HG03439 (cell line): ENCODE measurements around the gene CERS6.
"Not testable (repeated sequence)": the region's sequence is repeated elsewhere in the genome, so short reads cannot be mapped to it uniquely, and the experiment has no call there.

Source experiments
- ATAC-seq: cut with Tn5 transposase; IDR thresholded peaks from one replicate; pipeline ENCODE4 v1.9.1; 2021; ENCODE audit warnings: mild to moderate bottlenecking, moderate library complexity; ENCODE audit not compliant: unreplicated experiment

CERS6 gene

DNA sequence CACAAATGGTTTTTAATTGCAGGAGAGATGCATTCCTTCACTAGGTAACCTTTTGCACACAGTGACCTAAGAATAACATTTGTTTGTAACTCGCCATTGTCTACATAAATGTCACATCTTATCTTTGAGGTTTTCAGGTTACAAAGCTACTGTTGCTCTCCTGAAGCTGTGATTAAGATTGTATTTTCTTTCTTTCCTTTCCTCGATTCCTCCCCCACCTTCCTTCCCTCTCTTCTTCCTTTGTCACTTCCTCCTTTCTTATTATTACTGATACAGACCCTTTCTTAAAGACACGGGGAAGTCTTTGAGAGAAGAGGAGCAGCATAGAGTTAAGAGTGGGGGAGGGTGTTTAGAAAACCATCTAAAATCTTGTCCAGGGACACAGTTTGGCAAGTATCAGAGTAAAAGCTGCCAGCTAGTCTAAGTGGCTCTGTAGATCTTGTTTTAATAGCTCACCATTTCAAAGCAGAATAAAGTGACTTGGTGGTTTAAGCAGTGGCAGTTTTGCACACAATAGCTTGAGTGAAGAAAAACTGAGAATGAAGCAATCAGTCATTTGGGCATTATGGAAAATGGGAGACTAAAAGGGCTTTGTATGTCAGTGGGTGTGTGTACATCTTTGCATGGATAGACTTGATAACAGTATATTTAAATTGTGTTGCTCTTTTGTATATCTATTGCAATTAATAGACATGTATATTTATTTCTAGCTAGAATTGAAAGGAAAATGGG is 10.9 kb downstream of the CERS6 start:
- no peak for ATAC-seq

DNA sequence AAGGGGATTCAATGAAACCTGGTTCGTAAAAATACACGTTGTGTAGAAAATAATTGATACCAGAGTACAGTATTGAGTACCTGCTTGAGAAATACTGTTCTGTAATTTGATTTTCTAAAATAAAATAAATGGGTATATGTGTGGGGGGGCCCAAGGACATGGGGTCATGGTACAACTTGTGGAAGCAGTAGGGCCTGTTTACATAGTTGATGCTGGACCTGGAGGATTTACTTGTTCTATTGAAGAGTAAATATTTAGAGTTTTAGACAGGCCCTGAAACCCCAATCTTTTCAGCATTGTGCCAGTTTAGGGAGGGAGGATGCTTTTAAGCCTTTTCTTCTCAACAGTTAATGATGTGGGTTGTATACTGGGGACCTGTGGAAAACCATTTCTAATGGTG is 11.7 kb downstream of the CERS6 start:
- no peak for ATAC-seq

DNA sequence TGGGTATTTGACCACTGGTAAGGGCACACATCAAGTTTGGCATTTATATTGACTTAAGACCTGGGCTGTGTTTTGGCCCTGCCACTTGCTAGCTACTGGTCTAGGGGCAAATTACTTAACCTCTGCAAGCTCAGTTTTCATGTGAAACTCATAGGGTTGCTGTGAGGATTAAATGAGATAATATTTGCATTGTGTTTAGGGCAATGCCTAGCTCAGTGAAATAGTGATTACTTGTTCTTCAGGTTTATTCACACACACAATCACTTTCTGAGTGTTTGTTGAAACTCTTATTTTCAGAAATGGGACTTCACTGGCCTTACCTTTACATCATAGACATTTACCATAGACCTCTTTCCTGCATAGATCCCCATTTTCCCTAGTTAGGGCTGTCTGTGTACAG is 12.3 kb downstream of the CERS6 start:
- ATAC-seq, result no peak

DNA sequence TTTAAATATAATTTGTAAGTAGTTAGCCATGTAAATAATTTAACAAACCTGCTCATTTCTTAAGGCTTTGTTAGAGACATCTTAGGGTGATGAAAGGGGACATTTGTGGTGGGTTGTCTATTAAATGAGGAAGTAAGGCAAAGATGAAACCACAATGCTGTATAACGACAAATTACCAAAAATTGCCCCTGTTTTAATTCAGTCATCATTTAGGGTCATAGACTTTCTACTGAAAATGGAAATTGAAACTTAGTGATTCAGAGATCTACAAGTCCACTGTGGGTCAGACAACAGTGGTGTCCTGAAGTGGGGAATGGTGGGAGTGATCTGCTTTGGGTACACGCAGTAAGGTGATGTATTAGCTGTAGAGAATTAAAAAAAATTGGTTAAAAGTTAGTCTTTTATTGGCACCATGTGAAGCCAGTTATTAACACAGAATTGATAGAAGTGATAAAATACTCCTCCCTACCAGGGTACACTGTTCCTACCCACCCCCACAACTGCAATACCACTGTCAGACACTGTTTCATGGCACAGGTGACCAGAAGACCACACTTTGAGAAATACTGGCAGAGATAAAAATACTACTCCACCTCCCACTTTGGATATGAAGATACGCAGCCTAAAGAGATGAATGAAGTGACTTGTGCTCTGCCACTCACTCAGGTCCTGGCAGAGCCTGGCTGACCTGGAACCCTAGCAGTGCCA is 13.4 kb downstream of the CERS6 start:
- ATAC-seq, result peak; percentile 64

DNA sequence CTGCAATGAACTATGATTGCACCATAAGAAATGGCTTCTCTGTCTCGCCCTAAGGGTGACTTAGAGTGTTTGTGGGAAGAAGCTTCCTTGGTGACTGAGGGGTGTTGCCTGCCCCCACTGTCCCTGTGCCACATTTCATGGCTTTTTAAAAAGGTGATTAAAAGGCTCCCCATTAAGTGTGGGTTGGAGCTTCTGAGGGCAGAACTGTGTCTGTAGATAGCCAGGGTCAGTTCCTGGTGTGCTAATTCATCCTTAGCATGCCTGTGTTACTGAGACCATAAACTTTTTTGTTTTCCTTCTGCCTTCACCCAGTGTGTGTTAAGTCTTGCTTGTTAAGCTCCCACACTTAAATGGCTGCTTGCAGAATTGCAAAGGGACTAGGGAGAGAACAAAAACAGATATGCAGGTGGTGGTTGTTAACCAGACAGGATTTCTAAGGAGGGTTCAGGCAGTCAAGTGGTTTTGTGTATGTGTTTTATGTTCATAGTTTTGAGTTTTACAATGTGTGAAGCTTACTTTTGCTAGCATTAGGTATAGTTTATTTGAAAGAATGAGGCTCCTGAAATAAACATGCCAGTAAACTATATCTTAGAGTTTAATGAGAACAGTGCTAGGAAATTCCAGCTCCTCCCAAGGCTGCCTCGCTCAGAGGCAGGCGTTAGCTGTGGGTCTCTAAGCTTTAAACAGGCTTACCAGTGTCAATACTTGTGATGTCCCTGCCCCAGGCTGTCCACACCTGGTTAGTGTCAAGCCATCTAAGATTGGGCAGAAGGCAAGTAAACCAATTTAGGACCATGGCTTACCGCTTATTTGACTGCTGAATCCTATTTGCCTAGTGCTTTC is 14.5 kb downstream of the CERS6 start:
- no peak for ATAC-seq

DNA sequence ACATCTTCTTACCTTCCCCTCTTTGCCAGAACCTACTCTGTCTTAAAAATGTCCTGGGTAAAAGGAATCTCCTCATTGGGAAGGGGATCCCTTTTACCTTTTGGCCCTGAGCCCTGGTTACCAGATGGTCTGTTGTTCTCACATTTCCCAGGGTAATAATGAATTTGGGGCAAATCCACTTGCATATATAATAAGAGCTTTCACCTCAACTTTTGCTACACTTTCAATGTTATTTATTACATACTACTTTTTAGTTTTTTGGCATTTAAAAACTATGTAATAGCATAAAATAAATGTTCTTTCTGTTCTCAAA is 15.0 kb downstream of the CERS6 start:
- ATAC-seq, result no peak

DNA sequence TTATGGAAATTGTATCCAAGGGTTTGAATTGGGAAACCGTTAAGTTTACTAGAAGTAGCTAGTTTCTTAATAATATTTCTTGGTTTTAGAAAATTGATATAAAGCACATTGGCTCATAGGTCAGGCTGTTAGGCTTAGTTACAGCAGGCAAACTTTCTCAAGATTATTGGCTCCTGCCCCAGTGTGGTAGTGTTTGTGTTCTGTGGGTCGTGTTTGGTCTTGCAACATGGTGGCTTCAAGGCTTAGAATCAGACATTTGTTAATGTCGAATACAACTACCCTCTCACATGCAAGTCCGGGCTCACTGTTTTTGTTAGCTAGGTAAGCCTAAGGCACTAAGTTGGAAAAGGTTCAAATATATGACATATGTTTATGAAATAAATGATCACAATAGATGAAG is 19.6 kb downstream of the CERS6 start:
- no peak for ATAC-seq

DNA sequence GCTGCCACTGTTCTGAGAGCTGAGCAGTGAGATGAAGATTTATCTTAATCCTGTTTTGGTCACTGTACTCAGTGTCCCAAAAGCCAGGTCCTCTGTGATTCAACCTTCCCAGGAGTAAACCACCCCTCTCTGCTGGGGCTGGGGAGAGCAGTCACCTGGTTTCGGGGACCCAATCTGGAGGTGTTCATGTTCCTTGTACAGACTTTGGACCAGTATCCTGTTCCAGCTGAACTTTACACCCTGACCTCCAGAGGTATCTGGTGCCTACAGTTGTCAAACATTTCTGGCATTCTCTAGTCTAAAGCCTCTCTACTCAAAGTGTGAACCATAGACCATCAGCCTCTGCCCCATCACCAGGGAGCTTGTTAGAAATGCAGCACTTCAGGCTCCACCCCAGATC is 22.1 kb downstream of the CERS6 start:
- ATAC-seq, result no peak

DNA sequence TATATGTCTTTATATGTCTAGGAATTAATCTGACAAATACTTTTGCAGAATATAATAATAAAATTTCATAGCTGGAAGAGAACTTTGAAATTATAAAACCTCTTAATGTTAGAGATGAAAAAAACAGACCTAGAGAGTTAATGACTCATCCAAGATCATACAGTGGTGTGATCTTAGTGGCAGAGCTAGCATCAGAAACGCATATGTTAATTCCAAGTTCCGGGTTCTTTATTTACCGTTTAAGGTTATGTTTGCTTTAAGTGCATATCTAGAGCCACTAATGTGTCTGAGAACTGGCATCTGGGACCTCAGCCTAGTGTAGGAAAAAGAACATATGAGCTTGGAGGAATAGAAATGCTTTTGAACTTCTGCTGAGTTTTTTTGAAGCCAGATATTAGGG is 24.3 kb downstream of the CERS6 start:
- no peak for ATAC-seq

DNA sequence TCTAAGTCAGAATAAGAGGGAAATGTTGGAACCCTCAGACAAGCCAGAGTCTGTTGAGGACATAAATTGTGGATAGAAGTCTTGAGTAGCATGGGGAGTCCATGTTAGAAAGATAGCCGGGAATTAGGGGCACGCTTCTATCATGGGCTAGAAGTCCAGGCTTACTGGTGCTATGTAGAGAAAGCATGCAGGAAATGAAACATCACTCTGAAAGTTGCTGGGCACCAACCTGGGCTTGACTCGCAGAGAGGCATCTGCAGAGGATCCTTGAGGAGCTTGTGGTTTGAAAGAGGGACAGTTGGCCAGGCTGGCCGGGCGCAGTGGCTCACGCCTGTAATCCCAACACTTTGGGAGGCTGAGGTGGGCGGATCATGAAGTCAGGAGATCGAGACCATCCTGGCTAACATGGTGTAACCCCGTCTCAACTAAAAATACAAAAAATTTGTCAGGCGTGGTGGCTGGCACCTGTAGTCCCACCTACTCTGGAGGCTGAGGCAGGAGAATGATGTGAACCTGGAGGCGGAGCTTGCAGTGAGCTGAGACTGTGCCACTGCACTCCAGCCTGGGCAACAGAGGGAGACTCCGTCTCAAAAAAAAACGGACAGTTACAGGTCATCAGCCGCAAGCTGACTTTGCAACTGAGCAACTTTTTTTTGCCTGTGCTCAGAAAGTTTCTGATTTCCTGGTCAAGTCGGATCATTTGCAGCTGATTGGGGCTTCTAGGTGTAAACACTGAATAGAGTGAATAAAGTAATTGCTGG is 24.9 kb downstream of the CERS6 start:
- ATAC-seq, result no peak

DNA sequence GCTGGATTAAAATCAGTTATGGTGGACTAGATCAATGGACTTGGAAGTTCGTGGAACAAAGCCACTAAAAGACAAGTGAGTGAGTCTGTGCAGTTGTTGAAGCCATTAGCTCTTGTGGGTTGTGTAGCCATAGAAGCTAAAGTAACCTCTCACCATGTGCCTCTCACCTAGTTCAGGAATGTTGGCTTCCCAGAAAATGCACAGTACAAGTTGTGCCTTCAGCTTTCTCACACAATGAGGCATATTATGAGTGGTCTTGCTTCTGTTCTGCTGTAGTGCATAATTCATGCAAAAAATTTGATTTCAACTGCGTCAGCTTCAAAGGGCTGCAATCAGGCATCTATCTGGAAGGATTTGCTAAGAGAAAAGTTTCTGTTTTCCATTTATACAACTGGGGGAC is 26.2 kb downstream of the CERS6 start:
- no peak for ATAC-seq

DNA sequence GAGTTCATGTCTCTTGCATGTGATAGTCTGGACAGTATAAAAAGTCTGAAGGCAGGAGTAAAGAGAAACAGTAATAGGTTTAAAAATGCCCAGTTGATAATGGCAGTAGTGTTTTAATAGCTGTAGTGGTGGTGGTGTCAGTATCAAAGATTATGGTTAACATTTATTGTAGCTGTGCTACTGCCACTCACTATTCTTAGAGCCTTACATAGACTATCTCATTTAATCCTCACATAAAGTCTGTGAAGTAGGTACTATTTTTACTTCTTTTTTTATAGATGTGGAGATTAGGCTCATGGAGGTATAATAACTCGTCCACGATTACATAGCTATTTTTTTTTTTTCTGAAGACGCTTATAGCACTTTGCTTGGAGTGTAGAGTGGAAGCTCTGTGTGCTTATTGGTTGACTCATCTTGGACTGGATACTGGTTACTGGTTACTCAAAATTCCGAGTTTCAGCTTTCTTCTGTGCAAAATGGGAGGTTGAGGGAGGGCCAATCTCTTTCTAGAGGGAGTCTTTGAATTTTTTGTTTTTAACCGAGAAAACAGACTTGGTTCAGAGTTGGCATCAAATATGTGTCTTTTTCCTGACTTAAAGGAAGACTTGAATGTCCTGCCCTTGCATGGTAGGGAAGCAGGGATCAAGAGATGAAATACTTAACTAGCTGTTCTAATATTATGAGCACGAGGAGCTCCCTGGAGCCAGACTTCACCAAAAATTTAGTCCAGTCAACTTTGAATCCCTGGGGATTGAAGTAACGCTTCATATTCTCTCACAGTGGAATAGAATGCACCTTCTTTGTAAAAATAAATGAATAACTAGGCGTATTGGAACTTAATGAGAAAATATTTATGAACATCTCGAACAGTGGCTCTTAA is 27.1 kb downstream of the CERS6 start:
- ATAC-seq, result no peak

DNA sequence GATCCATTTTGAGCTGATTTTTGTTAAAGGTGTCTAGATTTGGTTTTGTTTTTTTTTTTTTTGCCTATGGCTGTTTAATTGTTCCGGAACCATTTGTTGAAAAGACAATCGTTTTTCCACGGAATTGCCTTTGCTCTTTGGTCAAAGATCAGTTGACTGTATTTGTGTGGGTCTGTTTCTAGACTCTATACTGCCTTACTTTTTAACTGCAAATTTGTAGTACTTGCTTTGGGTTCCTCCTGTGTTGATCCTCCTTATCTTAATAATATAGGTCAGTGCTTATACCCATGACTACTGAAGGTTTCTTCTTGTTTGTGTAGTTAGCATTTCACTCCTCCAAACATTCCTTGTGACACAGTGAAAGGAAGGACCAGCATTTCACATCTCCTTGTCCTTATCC is 30.4 kb downstream of the CERS6 start:
- no peak for ATAC-seq

DNA sequence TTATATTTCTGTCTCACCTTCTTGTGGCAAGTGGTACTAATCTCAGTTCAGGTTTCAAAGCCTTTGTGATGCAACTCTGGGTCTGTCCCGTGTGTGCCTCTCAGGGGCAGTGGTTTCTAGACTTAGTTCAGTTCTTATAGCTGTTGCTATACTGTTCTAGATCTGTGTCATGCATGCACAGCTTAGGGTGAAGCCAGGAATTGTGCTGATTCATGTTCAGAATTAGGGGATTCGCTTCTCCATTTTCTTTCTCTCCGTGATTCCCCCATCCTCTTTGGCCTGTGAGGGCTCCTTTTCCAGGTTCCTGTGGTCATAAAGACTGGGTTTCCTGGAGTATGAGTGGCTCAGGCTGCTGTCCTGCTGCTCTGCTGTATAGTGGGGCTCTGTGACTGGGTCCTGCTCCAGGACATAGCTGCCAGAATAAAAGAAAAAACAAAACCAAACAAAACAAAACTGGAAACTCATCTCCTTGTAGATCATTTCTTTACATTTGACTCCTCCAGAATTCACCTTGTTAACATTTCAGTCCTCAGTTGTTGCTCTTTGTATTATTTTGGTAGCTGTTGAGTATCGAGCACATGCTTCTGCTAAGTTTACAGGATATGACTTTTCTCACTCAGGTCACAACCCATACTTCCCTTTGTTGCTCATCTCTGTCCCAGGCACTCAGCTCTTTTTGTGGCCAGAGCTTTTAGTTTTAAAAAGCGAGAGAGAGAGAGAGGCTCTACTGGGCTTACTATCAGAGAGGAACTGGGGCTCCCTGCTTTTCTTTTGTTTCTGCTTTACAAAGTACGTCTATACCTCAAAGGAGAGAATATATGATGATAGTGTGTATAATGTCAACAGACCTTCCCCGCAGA is 34.2 kb downstream of the CERS6 start:
- peak; percentile 96 for ATAC-seq

DNA sequence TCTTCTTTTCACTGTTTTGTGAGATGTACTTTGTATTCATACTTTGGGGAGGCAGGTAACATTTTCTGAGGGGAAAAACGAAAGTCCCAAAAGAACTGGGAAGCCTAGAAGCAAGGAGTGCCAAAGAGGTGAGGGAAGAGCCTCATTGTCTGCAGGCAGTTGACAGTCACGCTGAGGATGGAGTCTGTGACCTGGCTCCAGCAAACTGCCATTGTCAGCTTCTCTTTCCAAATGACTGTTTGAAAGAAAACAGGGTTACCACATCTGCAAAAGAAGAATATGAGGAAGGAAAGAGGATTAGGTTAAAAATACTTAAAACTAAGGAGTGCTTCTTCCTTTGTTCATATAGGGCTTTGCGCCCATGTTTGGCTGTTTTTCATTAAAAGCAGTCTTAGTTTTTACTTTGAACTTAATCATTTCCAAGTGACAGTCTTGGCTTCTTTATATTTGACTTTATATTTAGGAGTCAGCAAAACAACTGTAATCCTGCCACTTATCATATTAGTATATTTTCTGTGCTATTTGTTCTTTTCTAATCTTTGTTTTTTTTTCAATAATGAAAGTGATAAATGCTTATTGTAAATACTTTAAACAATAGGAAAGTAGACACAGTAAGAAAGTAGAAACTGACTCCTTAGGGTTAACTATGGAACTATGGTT is 35.0 kb downstream of the CERS6 start:
- ATAC-seq, result no peak

DNA sequence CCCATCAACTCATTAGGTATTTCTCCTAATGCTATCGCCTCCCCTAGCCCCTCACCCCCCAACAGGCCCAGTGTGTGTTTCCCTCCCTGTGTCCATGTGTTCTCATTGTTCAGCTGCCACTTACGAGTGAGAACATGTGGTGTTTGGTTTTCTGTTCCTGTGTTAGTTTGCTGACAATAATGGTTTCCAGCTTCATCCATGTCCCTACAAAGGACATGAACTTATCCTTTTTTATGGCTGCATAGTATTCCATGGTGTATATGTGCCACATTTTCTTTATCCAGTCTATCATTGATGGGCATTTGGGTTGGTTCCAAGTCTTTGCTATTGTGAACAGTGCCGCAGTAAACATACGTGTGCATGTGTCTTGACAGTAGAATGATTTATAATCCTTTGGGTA is 35.7 kb downstream of the CERS6 start:
- ATAC-seq, result not testable (repeated sequence)

DNA sequence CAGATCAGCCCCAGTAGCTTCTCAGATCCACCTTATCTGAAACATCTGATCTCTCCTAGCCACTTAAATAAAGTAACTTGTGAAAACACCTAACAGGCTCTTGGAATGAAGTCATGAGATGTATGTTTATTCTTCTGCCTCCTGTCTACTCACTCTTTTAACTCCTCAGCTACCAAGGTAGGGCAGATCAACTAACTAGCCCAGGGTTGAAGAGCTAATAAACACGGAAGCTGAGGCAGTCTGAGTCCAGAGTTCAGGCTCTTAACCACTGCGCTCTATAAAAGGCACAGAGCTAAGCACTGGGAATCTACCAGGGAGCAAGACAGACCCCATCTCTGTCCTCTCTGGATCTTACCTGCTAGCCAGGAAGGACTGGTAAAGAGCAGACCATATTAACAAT is 37.1 kb downstream of the CERS6 start:
- ATAC-seq, result not testable (repeated sequence)

DNA sequence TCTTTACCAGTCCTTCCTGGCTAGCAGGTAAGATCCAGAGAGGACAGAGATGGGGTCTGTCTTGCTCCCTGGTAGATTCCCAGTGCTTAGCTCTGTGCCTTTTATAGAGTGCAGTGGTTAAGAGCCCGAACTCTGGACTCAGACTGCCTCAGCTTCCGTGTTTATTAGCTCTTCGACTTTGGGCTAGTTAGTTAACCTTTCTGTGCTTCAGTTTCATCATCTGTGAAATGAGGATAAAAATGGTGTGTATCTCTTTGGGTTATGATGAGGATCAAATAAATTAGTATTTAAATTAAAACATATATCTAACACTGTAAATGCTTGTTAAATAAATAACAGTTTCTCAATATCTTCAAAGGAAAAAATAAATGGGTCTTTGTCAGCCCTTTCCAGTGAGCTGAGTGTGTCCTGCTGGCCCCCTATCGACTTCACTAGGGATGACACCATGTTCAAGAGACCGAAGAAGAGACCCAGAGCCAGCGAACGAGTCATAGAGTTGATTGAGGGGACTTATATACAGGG is 38.2 kb downstream of the CERS6 start:
- no peak for ATAC-seq

DNA sequence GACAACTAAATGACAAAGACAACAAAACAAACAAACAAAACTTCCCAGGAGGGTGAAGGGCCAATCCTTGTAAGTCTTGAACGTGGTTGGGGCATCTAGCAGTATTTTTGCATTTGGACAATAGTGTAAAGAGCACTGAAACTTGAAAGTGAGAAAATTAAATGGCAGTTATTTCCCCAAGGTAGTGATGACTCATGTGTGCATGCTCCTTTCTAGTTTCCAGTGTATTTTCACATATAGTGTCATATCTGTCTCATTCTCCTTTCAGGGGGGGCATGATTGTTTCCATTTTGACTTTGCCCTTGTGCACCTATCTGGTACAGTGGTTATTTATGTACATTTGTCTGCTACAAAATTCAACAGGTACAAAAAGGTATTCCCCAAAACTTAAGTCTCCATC is 39.5 kb downstream of the CERS6 start:
- ATAC-seq, result peak; percentile 90
